Ecto neural progenitor cell (in vitro differentiated cells): Measurements from ENCODE around the gene AGAP5.

Source experiments
- DNase-seq: peaks from one replicate; pipeline ENCODE4 v3.0.0-alpha.2; 2018; ENCODE audit warnings: low spot score

Gene AGAP5

DNA sequence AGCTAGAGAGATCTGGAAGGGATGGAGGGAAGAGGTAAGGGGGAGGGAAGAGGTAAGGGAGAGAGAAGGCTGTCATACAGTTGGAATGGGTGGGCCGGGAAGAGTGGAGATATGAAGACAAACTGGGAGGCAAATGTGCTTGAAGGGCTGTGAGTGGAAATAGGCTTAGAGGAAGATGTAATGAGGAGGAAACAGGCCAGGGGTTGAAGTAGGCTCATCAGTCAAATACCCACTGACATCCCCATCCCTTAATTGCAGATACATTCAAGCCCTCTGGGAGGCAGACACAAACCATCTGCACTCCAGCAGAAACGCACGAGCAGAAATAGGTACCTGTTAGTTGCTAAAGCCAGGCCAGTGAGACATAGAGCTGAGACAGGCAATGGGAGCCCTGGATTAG is 44.2 kb downstream of the AGAP5 start:
- no peak for DNase-seq

DNA sequence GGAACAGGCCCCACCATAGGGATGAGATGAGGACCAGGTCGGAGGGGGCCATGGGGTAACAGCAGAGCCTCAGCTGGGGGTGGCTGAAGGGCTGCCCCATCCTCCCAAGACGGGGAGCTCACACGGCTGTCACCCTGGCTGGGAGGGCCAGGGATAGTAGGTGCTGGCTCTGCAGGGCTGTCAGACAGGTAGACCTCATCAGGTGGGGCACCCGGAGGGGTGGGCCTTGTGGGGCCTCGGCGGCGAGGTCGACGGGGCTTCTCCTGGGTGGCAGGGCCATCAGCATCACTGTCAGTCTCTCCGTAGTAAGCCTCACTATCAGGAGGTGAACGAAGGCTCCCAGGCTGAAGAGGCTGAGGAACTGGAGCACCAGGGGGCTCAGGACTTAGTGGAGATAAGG is 44.7 kb downstream of the AGAP5 start:
- DNase-seq = no peak

- no peak for DNase-seq
These were observed 47.2 kb downstream of the AGAP5 start for GRCh38 chr10:73650537-73651331.

DNA sequence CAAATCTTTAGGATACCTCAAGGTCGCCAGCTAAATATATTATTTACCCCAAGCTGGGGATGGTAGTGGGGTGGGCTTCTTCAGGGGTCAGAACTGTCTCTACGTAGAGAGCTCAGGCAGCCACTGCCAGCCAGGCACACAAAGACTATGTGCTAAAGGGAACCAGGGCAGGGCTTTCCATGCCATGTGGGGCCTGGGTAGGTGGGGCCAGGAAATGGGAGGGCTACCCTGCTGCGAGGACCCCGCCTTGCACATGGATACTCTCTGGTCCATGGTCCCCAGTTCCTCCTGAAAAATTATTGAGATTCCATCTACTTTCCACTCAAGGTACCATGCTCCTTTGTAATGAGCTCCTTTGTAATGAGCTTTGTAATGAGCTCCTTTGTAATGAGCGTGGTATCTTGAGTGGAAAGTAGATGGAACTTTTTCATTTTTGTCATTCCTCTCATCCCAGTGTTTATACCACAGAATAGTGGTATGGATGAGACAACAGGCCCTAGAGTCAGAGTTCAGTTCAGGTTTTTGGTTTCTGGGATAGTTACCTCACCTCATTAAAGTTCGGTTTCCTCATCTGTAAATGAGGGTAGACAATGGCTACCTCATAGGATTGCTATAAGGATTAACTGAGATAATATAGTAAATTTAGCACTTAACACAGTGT is 47.9 kb downstream of the AGAP5 start:
- no peak for DNase-seq

DNA sequence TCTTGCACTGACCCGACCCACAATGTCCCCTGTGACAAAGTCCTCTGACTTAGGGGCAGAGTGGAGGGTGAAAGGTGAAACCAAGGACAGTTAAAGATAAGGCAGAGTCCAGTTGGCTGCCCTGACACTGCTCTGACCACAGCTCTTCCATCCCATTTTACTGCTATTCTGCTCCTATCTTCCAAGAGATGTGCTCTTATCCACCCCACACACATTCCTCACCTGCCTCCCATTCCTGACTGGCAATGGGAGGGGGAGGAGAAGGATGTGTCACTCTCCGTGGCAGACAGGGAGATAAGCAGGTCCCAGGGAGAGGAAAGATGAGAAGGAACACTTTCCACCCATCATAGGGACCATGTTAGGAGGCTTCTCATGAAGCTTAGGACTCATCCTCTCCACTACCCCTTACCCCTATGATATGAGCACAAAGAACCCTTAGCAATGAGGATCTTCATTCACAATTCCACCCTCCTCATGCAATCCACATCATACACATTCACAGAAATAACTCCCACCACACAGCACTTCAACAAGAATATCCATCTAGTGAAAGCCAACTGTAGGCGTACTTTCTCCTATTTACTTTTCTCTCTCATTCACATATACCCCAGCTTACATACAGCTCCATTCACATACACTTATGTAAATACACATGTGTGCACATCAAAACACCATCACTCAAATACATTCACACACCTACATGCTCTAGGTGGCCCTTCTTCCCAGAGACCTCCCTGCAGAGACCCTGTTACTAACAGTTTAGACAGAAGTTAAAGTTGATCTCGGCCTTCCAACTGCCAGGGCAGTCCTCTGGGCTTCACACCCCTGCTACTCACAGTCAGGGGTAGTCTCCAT is 48.7 kb downstream of the AGAP5 start:
- DNase-seq = no peak

GRCh38 chr10:73647875-73648651 is 49.8 kb downstream of the AGAP5 start:
- peak; percentile 51 for DNase-seq

DNA sequence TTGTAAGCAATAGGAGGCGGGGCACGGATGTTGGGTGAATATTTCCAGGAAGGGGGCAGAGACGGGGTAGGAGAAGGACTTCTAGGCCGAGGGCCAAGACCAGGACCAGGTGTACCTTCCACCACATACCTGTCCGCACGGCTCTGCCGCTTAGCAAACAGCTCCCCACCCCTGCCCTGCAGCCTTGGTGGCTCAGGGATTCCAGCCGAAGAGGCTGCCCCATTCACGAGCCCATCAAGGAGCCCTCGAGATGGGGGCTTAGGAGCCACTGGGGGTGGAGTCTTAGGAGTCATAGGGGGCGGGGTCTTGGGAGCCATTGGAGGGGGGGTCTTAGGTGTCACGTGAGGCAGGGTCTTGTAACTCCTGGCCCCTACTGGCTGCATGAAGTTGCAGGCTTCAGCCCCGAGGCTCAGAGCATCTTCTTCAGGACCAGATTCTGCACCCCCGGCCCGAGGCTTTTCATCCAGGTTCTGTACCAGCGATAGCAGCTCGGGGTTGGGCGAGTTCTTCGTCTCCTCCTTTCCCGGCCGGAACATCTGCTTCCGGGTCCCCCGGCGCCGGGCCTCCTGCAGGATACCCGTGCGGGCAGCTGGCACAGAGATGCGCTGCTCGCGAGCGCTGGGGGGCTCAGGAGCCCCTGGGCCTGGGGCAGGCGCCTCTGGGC is 50.6 kb downstream of the AGAP5 start:
- peak; percentile 83 for DNase-seq

- peak; percentile 57 for DNase-seq
These were observed 51.3 kb downstream of the AGAP5 start for GRCh38 chr10:73646598-73647041.

DNA sequence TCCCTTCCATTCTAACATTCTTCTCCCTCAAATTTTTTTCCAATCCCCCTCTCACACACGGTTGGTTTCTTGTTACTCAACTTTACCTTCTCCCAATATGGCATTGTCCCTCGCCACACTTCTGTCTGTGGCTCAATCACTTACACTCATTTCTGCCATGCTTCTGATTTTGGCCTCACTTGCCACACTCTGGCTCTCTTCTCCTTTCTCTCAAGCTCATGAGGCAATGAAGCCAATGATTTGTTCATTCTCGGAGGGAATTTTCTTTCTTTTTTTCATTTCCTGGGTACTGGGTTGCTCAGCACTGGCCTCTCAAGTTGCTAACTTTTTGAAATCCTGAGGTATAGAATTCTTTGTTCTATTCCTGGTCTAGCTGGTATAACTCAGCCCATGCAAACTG is 52.7 kb downstream of the AGAP5 start:
- no peak for DNase-seq

DNA sequence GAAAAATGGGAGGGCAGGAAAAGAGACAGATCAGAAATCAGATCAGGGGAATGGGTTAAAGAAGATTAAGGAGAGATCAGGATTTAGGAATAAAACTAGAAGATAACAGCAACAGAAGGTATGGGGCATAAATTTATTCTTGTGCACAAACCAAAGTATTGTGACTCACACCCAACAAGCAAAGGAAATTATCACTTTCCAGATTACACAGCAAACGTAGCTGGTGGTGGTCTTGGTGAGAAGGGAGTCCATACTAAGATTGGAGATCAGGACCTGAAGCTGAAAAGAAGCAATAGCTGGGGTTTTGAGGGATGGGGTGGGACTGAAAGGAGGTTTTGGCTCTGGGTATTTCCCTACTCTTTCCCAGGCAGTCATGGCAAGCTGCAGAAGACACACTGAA is 53.1 kb downstream of the AGAP5 start:
- no peak for DNase-seq

GRCh38 chr10:73644015-73644743 is 53.7 kb downstream of the AGAP5 start:
- DNase-seq = peak; percentile 72

GRCh38 chr10:73643362-73643761 is 54.5 kb downstream of the AGAP5 start:
- no peak for DNase-seq

- no peak for DNase-seq
These were observed 56.4 kb downstream of the AGAP5 start, which contains the start of gene MYOZ1 for GRCh38 chr10:73641328-73642060. Gene MYOZ1, minus strand, starts transcription at chr10:73641474. Its CDS starts 1,457 bp downstream, at chr10:73640017.

GRCh38 chr10:73639286-73639685 is 58.6 kb downstream of the AGAP5 start:
- no peak for DNase-seq

GRCh38 chr10:73635781-73636180 is 62.1 kb downstream of the AGAP5 start:
- DNase-seq = no peak

DNA sequence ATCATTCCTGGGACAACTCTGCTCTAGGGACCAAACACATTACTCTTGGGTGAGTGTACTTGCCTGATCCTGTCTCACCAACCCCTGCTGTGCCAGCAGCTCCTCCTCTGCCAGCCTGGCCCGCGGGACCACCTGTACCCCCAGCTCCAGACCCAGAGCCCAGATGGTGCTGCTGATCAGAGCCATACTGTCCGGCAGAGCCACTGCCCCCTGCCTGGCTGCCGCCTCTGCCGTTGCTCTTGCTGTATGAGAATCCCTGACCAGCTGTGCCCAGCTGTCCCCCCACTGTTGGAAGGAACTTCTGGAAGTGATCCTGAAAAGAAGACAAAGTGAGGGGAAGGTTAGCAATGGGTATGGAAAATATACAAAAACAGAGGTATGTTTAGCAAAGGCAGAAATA is 63.5 kb downstream of the AGAP5 start:
- DNase-seq = no peak

DNA sequence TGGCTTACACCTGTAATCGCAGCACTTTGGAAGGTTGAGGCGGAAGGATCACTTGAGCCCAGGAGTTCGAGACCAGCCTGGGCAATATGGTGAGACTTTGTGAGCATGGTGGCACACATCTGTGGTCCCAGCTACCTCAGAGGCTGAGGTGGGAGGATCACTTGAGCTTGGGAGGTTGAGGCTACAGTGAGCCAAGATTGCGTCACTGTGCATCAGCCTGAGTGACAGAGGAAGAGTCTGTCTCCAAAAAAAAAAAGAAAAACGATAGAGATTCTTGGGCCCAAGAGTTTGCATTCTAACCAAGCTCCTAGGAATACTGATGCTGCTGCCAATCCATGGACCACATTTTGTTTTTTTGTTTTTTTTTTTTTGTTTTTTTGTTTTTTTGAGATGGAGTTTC is 68.7 kb downstream of the AGAP5 start:
- DNase-seq = no peak

GRCh38 chr10:73628405-73628804 is 69.5 kb downstream of the AGAP5 start:
- DNase-seq = no peak

- DNase-seq = no peak
These were observed 70.6 kb downstream of the AGAP5 start for GRCh38 chr10:73627300-73627699.
